BE2C (cell line): ENCODE results near the gene MS4A12.
"Not testable (repeated sequence)": the region's sequence is repeated elsewhere in the genome, so short reads cannot be mapped to it uniquely, and the experiment has no call there.

Experiments
- DNase-seq: peaks from one replicate; pipeline ENCODE4 v3.0.0-alpha.2; 2020
- H3K27me3 ChIP-seq: fragments of 250-450 bp; sonication (Bioruptor Pico); 2 replicates; pipeline ENCODE4 v1.5.1; 2020; ENCODE audit warnings: mild to moderate bottlenecking
- H3K36me3 ChIP-seq: fragments of 250-450 bp; sonication (Bioruptor Pico); 2 replicates; pipeline ENCODE4 v1.5.1; 2020; ENCODE audit warnings: mild to moderate bottlenecking
- H3K4me1 ChIP-seq: fragments of 250-450 bp; sonication (Bioruptor Pico); 2 replicates; pipeline ENCODE4 v1.5.1; 2020
- H3K4me3 ChIP-seq: 2 replicates; pipeline ENCODE4 v1.5.1; 2011; ENCODE audit warnings: low read depth, low read length
- H3K9me3 ChIP-seq: fragments of 250-450 bp; sonication (Bioruptor Pico); 2 replicates; pipeline ENCODE4 v1.5.1; 2020
- CTCF ChIP-seq: IDR thresholded peaks from 2 replicates; pipeline ENCODE4 v1.5.1; 2012; ENCODE audit warnings: mild to moderate bottlenecking, low read depth, low read length

Gene MS4A12

GRCh38 chr11:60515144-60515855 lies 22.7 kb downstream of the MS4A12 start, which contains the start of gene MS4A13:
Gene MS4A13, plus strand, starts transcription at chr11:60515392. Its CDS starts 2,692 bp downstream, at chr11:60518084.
- no peak within 1 kb of the TSS for H3K4me3 ChIP-seq
- no peaks in the 10 kb centered on the region for H3K4me1 ChIP-seq
- H3K36me3 ChIP-seq: no peaks in the 10 kb centered on the region
- no peaks in the 10 kb centered on the region for H3K9me3 ChIP-seq
- DNase-seq: no peak
- H3K27me3 ChIP-seq: no peaks in the 10 kb centered on the region
- no peak for TF ChIP-seq CTCF

GRCh38 chr11:60528465-60528864 lies 35.9 kb downstream of the MS4A12 start:
- Histone ChIP-seq H3K4me1 (no peaks in the 10 kb centered on the region), H3K27me3 (no peaks in the 10 kb centered on the region), H3K4me3 (no peak overlapping the region), H3K9me3 (no peaks in the 10 kb centered on the region), H3K36me3 (no peaks in the 10 kb centered on the region)
- no peak for DNase-seq
- no peak for TF ChIP-seq CTCF

- Histone ChIP-seq H3K4me3 (no peak overlapping the region), H3K4me1 (no peaks in the 10 kb centered on the region), H3K27me3 (no peaks in the 10 kb centered on the region), H3K9me3 (no peaks in the 10 kb centered on the region), H3K36me3 (no peaks in the 10 kb centered on the region)
- no peak for DNase-seq
- no peak for TF ChIP-seq CTCF
These were observed 36.4 kb downstream of the MS4A12 start for GRCh38 chr11:60528934-60529333.

- H3K27me3 ChIP-seq: no peaks in the 10 kb centered on the region
- TF ChIP-seq CTCF: no peak
These were observed 38.0 kb downstream of the MS4A12 start for GRCh38 chr11:60530454-60531100.

GRCh38 chr11:60532383-60532782 lies 39.8 kb downstream of the MS4A12 start:
- not testable (repeated sequence) for H3K4me3 ChIP-seq, H3K36me3 ChIP-seq, H3K9me3 ChIP-seq

More at GRCh38 chr11:60530454-60531100, 38.0 kb downstream of the MS4A12 start:
- no peak for DNase-seq
- no peaks in the 10 kb centered on the region for H3K9me3 ChIP-seq
- no peak overlapping the region for H3K4me3 ChIP-seq
- no peaks in the 10 kb centered on the region for H3K36me3 ChIP-seq
- no peaks in the 10 kb centered on the region for H3K4me1 ChIP-seq

GRCh38 chr11:60538627-60539026 lies 46.0 kb downstream of the MS4A12 start:
- H3K27me3 ChIP-seq, H3K4me1 ChIP-seq, DNase-seq, H3K9me3 ChIP-seq, H3K4me3 ChIP-seq, H3K36me3 ChIP-seq: not testable (repeated sequence)

More at GRCh38 chr11:60532383-60532782, 39.8 kb downstream of the MS4A12 start:
- H3K27me3 ChIP-seq, DNase-seq, H3K4me1 ChIP-seq: not testable (repeated sequence)

- H3K4me3 ChIP-seq: no peak overlapping the region
- H3K9me3 ChIP-seq: no peaks in the 10 kb centered on the region
- no peak for TF ChIP-seq CTCF
- no peaks in the 10 kb centered on the region for H3K27me3 ChIP-seq
- no peaks in the 10 kb centered on the region for H3K36me3 ChIP-seq
- no peaks in the 10 kb centered on the region for H3K4me1 ChIP-seq
- DNase-seq: no peak
These were observed 51.5 kb downstream of the MS4A12 start for GRCh38 chr11:60544077-60544476.
